ENCODE measurements around the gene CARD6.

DNA sequence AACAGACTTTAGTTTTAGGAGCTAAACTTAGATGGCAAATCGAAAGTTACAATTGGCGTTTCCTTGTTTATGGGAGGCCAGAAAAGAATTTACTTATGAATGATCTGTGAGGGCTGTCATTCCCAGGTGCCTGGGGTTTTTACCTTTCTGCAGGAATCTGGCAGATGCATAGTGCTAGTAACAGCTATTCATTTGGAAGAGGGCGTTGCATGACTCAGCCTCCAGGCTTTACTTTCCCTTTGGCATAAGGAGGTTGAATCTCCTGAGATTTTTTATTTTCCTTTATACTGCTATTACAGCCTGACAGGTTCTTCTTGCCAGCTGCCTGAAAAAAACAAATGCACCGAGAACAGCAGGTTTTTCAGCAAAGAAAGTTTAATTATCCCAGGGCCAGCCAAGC, 30.0 kb downstream of the CARD6 start:
- TF ChIP-seq YY1 (IDR thresholded peaks at IDR 0.05; ENCODE audit: low read depth) (no peak), CREB1 (IDR thresholded peaks at IDR 0.05; ENCODE audit: low read depth) (no peak)
